ENCODE results near the gene STAB2. TPM values are rescaled to one million over a fixed set of nuclear protein-coding genes. Genes with fewer than 3 reads are reported as not detected.

The STAB2 gene
- total RNA-seq, 2 experiments from 2014 or later = not detected

DNA sequence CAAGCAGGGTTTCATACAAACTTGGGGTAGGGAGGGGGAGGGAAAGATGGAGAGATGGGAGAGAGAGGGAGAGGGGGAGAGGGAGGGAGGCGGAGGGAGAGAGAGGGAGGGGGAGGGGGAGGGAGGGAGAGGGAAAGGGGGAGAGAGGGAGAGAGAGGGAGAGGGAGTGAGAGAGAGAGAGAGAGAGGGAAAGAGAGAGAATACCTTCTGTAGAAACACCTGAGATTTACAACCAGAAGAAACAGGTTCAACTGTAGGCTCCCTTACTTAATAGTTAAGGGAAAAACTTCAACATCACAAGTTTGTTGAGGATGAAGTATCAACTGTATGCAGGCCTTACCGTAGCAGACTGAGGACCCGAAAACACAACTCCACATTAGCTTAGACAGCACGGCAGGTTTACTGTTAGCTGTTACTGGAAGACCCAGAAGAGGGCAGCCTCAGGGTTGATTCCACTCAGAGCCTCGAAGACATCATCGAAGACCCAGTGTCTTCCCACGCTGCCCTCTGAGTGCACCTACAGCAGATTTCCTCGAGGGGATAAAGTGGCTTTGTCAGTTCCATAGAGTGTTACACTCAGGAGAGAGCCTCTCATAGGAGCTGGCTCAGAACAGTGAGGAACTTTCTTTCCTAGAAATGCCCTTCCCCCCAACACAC, 181.5 kb downstream of the STAB2 start:
- intact Hi-C loops (cut with micrococcal nuclease; ENCODE audit: unreplicated experiment) = no loop called here
- Histone ChIP-seq H3K4me1 (ENCODE audit: insufficient read depth, low read length, poor library complexity, severe bottlenecking) (no peaks in the 10 kb centered on the region), H2AFZ (ENCODE audit: low read length) (no peak overlapping the region), H4K20me1 (ENCODE audit: insufficient read depth, low read length) (no peaks in the 10 kb centered on the region), H3K9me2 (ENCODE audit: insufficient read depth, low read length) (no peaks in the 10 kb centered on the region), H3K79me2 (ENCODE audit: insufficient read depth, low read depth, low read length) (no peaks in the 10 kb centered on the region), H3K4me3 (ENCODE audit: low read depth, low read length, poor library complexity, severe bottlenecking) (no peak overlapping the region), H3K36me3 (ENCODE audit: insufficient read depth, low read length) (no peaks in the 10 kb centered on the region), H3K27ac (ENCODE audit: low read depth, low read length, poor library complexity, severe bottlenecking) (no peak overlapping the region), H3K4me2 (ENCODE audit: low read length) (no peak overlapping the region), H3K9me3 (ENCODE audit: low read length) (no peaks in the 10 kb centered on the region)
- ChIA-PET CTCF (ENCODE audit: unreplicated experiment) (no interaction called here), POLR2A (no interaction called here)
- no TSS peak for BruUV-seq (replicated peaks)
- no peak for DNase-seq (ENCODE audit: low spot score)
- TF ChIP-seq, protein P1, sequence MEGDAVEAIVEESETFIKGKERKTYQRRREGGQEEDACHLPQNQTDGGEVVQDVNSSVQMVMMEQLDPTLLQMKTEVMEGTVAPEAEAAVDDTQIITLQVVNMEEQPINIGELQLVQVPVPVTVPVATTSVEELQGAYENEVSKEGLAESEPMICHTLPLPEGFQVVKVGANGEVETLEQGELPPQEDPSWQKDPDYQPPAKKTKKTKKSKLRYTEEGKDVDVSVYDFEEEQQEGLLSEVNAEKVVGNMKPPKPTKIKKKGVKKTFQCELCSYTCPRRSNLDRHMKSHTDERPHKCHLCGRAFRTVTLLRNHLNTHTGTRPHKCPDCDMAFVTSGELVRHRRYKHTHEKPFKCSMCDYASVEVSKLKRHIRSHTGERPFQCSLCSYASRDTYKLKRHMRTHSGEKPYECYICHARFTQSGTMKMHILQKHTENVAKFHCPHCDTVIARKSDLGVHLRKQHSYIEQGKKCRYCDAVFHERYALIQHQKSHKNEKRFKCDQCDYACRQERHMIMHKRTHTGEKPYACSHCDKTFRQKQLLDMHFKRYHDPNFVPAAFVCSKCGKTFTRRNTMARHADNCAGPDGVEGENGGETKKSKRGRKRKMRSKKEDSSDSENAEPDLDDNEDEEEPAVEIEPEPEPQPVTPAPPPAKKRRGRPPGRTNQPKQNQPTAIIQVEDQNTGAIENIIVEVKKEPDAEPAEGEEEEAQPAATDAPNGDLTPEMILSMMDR (conservative IDR thresholded peaks at IDR 0.05; ENCODE audit: low read length) = no peak
- no peak for TF ChIP-seq EZH2phosphoT487 (IDR thresholded peaks at IDR 0.05; ENCODE audit: borderline replicate concordance, low read depth, low read length)

DNA sequence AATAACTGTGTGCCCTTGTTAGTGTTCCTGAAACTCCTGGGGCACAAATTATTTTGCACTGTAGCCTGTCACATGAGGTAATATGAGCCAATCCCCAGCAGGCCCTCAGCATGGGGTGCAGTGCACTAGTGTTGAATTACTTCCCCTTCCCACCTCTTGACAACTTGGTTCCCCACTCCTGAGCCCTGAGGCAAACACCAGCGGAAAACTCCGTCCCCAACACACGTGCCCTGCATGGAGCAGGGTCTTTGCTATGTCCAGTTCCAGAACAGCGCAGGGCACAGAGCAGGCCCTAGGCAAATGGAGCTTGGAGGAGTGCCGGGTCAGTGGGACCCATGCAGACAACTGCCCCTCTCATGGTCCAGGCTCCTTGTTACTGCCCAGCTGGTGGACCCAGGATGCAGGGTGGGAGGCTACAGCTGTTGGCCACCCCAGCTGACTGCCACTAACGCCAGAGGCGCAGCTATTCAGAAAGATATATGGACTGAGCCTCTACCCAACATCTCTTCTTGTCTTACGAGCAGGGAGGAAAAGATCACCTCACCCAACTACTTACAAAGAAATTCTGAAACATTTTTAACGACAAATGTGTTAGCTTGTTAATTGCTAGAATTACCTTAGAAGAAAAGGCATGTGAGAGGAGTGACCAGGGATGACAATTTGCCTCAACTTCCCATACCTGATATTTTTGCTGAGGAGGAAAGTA, 182.3 kb downstream of the STAB2 start:
- TF ChIP-seq, protein P1 (conservative IDR thresholded peaks at IDR 0.05; ENCODE audit: low read length) = no peak
- TF ChIP-seq EZH2phosphoT487 (IDR thresholded peaks at IDR 0.05; ENCODE audit: borderline replicate concordance, low read depth, low read length) = no peak
- no peaks in the 10 kb centered on the region for H3K9me2 ChIP-seq (ENCODE audit: insufficient read depth, low read length)

DNA sequence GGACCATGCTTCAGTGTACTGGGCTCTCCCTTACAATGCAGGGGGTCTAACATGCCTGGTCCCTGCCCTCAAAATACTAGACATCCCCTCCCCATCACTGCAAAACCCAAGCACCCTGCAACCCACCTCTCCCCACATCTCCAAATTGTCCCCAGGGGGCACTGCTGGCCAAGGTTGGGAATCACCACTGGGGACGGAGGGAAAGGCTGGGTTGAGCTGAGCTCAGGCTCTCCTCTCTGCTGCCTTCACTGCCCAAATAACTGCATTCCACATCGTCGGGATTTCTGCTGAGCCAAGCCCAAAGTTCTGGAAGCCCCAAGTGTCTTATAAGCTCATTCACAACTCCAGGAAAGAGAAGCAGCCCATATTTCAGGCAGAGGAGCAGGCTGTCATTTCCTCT, 184.4 kb downstream of the STAB2 start:
- Histone ChIP-seq H3K4me3 (ENCODE audit: low read depth, low read length, poor library complexity, severe bottlenecking) (no peak overlapping the region), H3K79me2 (ENCODE audit: insufficient read depth, low read depth, low read length) (no peaks in the 10 kb centered on the region), H4K20me1 (ENCODE audit: insufficient read depth, low read length) (no peaks in the 10 kb centered on the region), H2AFZ (ENCODE audit: low read length) (no peak overlapping the region), H3K27ac (ENCODE audit: low read depth, low read length, poor library complexity, severe bottlenecking) (no peak overlapping the region), H3K4me2 (ENCODE audit: low read length) (no peak overlapping the region), H3K9me3 (ENCODE audit: low read length) (no peaks in the 10 kb centered on the region), H3K36me3 (ENCODE audit: insufficient read depth, low read length) (no peaks in the 10 kb centered on the region), H3K9me2 (ENCODE audit: insufficient read depth, low read length) (no peaks in the 10 kb centered on the region), H3K4me1 (ENCODE audit: insufficient read depth, low read length, poor library complexity, severe bottlenecking) (no peaks in the 10 kb centered on the region)
- no TSS peak for BruUV-seq (replicated peaks)
- ChIA-PET POLR2A (no interaction called here), CTCF (ENCODE audit: unreplicated experiment) (no interaction called here)
- no peak for DNase-seq (ENCODE audit: low spot score)
- TF ChIP-seq, protein P1 (conservative IDR thresholded peaks at IDR 0.05; ENCODE audit: low read length) = peak; percentile 37; the same call in 1 of the 2 replicates
- TF ChIP-seq EZH2phosphoT487 (IDR thresholded peaks at IDR 0.05; ENCODE audit: borderline replicate concordance, low read depth, low read length) = no peak
- intact Hi-C loops (cut with micrococcal nuclease; ENCODE audit: unreplicated experiment) = no loop called here

More for the DNA sequence above, 182.3 kb downstream of the STAB2 start:
- ChIA-PET CTCF (ENCODE audit: unreplicated experiment) (no interaction called here), POLR2A (no interaction called here)
- DNase-seq (ENCODE audit: low spot score) = no peak
- H3K79me2 ChIP-seq (ENCODE audit: insufficient read depth, low read depth, low read length) = no peaks in the 10 kb centered on the region
- H3K4me3 ChIP-seq (ENCODE audit: low read depth, low read length, poor library complexity, severe bottlenecking) = no peak overlapping the region
- H4K20me1 ChIP-seq (ENCODE audit: insufficient read depth, low read length) = no peaks in the 10 kb centered on the region
- H3K36me3 ChIP-seq (ENCODE audit: insufficient read depth, low read length) = no peaks in the 10 kb centered on the region
- intact Hi-C loops (cut with micrococcal nuclease; ENCODE audit: unreplicated experiment) = no loop called here
- H3K9me3 ChIP-seq (ENCODE audit: low read length) = no peaks in the 10 kb centered on the region
- H3K4me2 ChIP-seq (ENCODE audit: low read length) = no peak overlapping the region
- no TSS peak for BruUV-seq (replicated peaks)
- no peaks in the 10 kb centered on the region for H3K4me1 ChIP-seq (ENCODE audit: insufficient read depth, low read length, poor library complexity, severe bottlenecking)
- no peak overlapping the region for H2AFZ ChIP-seq (ENCODE audit: low read length)
- no peak overlapping the region for H3K27ac ChIP-seq (ENCODE audit: low read depth, low read length, poor library complexity, severe bottlenecking)
